K562 (cell line): ENCODE data around the gene TAAR1.

Experiments
- ATF7 ChIP-seq: fragments of 450-650 bp; IDR thresholded peaks from 2 replicates; pipeline ENCODE4 v1.7.1; 2014; ENCODE audit warnings: mild to moderate bottlenecking, moderate library complexity
- KDM5B ChIP-seq: fragments of 200-600 bp; sonication (generic); IDR thresholded peaks from 2 replicates; pipeline ENCODE4 v1.6.1; 2012; ENCODE audit warnings: low read depth, mild to moderate bottlenecking, moderate library complexity, low read length, control low read depth, inconsistent platforms; ENCODE audit not compliant: insufficient replicate concordance
- MTA1 ChIP-seq: fragments of 450-650 bp; IDR thresholded peaks from 2 replicates; pipeline ENCODE4 v1.6.1; 2017; ENCODE audit warnings: borderline replicate concordance
- SMARCC2 ChIP-seq: fragments of 450-650 bp; IDR thresholded peaks from 2 replicates; pipeline ENCODE4 v1.6.1; 2017; ENCODE audit warnings: antibody characterized with exemption, moderate library complexity, mild to moderate bottlenecking, low read depth
- TF ChIP-seq, protein P1 (sequence below): fragments of 250-450 bp; sonication (Bioruptor Pico); IDR thresholded peaks from 2 replicates; pipeline ENCODE4 v1.5.0; 2020; ENCODE audit warnings: mild to moderate bottlenecking, borderline replicate concordance

DNA sequence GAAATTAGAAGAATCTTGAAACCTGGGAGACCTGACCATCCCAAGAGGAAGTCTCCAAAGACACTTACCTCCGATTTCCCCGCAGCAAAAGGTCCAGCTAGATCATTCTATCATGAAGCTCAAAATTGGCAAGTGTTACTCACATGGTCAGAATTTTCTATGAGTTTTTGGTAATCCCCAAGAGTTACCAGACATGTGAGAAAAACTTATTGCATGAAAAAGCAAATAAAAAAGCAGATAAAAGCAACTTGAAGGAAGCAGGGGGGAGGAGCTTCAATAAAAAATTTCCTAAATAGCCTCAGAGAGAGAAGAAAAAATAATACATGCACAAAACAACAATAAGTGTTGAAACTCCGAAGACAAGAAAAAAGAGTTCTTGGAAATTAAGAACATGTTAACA is 27.5 kb upstream of the TAAR1 start:
- TF ChIP-seq SMARCC2, result no peak
- no peak for TF ChIP-seq ATF7
- TF ChIP-seq, protein P1, sequence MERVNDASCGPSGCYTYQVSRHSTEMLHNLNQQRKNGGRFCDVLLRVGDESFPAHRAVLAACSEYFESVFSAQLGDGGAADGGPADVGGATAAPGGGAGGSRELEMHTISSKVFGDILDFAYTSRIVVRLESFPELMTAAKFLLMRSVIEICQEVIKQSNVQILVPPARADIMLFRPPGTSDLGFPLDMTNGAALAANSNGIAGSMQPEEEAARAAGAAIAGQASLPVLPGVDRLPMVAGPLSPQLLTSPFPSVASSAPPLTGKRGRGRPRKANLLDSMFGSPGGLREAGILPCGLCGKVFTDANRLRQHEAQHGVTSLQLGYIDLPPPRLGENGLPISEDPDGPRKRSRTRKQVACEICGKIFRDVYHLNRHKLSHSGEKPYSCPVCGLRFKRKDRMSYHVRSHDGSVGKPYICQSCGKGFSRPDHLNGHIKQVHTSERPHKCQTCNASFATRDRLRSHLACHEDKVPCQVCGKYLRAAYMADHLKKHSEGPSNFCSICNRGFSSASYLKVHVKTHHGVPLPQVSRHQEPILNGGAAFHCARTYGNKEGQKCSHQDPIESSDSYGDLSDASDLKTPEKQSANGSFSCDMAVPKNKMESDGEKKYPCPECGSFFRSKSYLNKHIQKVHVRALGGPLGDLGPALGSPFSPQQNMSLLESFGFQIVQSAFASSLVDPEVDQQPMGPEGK (CRISPR knock-in tag), result no peak
- TF ChIP-seq KDM5B, result no peak
- TF ChIP-seq MTA1, result no peak
